Psoas muscle (tissue), 8 donors: ENCODE measurements around the gene LCN10. TPM values are rescaled to one million over a fixed set of nuclear protein-coding genes. Genes with fewer than 3 reads are reported as not detected.

Source experiments
- ATAC-seq, 4 donors: fragments of 200-7000 bp; cut with Tn5 transposase; one replicate each; pipeline ENCODE4 v1.9.1; 2020; ENCODE audit warnings: moderate library complexity in 3 of 4, mild to moderate bottlenecking in 2 of 4
- DNase-seq, 2 donors: peaks; one replicate each; pipeline ENCODE4 v3.0.0-alpha.2; 2020
- H3K27ac ChIP-seq: fragments of 200-600 bp; one replicate; pipeline ENCODE4 v1.8.0; 2022
- H3K27me3 ChIP-seq, 3 donors: fragments of 200-600 bp in 1 of 3; one replicate each; pipeline versions ENCODE4 v1.6.1 to v1.8.0; 2013 to 2022; ENCODE audit warnings: low read length in 2 of 3, mild to moderate bottlenecking in 2 of 3, moderate library complexity in 1 of 3; ENCODE audit not compliant: insufficient read depth in 3 of 3
- H3K36me3 ChIP-seq, 2 donors: fragments of 200-600 bp in 1 of 2; one replicate each; pipeline versions ENCODE4 v1.6.1 to v1.8.0; 2013 to 2022; ENCODE audit warnings: low read depth in 1 of 2, mild to moderate bottlenecking in 1 of 2, moderate library complexity in 1 of 2; ENCODE audit not compliant: insufficient read depth in 1 of 2
- H3K4me1 ChIP-seq: fragments of 200-600 bp; one replicate; pipeline ENCODE4 v1.8.0; 2022
- H3K4me3 ChIP-seq: fragments of 200-600 bp; one replicate; pipeline ENCODE4 v1.8.0; 2022; ENCODE audit warnings: mild to moderate bottlenecking
- H3K9me3 ChIP-seq: fragments of 200-600 bp; one replicate; pipeline ENCODE4 v1.8.0; 2022
- WGBS, 3 donors: extraction: QIAGEN DNeasy Blood & Tissue Kit; methylation state at CpG; one replicate each; pipeline versions ENCODE4 v1.1.6 to v1.1.7; 2013; 5-methylcytosine and 5-hydroxymethylcytosine counted together
- intact Hi-C, 2 donors: fragments of 100-400 bp; cut with DNase I; formaldehyde crosslinking; loops; one replicate each; pipeline versions ENCODE4 v1.11.0 to v1.14.2; 2022
- polyA plus RNA-seq, 3 donors: library from polyadenylated mRNA; stranded (reverse); fragments of 200-250 nt; gene quantifications; one replicate each; pipeline ENCODE4 v1.2.3, GENCODE V29; 2013
- total RNA-seq, 4 donors: library from RNA; stranded (reverse); fragmentation: NEBNext Ultra II Directional in 2 of 4; extraction: Animal tissue kit (Norgen Biotek cat#: 25700) in 2 of 4; gene quantifications; one replicate each; pipeline versions ENCODE4 v1.2.1 to v1.2.4, GENCODE V29; 2021 to 2023
- TF ChIP-seq, protein P1 (sequence below): fragments of 200-600 bp; IDR thresholded peaks from one replicate; pipeline ENCODE4 v1.8.0; 2022; ENCODE audit warnings: antibody characterized with exemption
- donor health status: healthy with polysubstance abuse.
- donor health status: DM: no; HTN: no; CAD: no; lungs with moderate emphysema.
- donor health status: Bipolar disorder and iron deficiency.
- donor health status: healthy.
- donor health status: DM: yes; HTN: yes; CAD: no.
- donor health status: DM: no; HTN: no; CAD: no.
- donor health status: DM: no; HTN: no; CAD: no.
- donor health status: DM: yes; HTN: yes; CAD: no.

Gene LCN10
- total and polyA plus RNA-seq, 7 donors = 3.0 to 4.9 (median 4.0) TPM; not detected in 1

DNA sequence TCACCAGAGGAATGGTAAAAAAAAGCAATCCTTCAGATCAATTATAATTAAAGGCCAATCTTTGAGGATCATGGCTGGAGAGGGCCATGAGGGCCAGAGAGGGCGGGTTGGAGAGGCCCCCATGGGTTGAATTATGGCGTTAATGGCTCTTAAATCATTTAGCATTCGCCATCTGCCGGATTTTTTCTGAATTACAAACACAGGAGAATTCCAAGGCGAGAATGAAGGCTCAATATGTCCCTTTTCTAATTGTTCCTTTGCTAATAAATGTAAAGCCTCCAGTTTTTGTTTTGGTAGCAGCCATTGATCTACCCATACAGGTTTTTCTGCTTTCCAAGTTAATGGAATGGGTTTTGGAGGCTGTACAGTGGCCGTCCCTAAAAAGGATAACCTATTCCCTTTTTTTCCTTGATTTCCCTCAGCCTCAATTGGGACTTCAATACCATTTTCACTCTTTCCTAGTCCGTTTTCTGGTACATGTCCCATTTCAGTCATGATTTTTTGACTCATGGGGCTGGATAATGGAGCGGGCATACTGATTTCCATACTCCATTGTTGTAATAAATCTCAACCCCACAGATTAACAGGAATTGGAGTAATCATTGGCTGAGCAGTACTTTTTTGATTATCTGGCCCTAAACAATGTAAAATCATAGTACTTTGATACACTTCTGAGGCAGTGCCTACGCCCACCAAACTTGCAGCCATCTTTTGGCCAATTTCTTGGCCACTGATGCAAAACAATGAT lies 41.7 kb upstream of the LCN10 start:
- H3K36me3 ChIP-seq = no peaks in the 10 kb centered on the region
- 50 to 64% (median 58%) methylated on average over 9 of the region's 9 CpGs for WGBS, 3 donors
- intact Hi-C loops = loop anchor here (10.0 kb wide), 1 partner anchor 280 kb away; no protein-coding TSS in a partner anchor
- DNase-seq (no peak), ATAC-seq (no peak)
- H3K4me1 ChIP-seq = peaks cover 5% of the 10 kb centered on the region
- H3K27me3 ChIP-seq = no peaks in the 10 kb centered on the region
- H3K27ac ChIP-seq = no peak overlapping the region
- TF ChIP-seq, protein P1, sequence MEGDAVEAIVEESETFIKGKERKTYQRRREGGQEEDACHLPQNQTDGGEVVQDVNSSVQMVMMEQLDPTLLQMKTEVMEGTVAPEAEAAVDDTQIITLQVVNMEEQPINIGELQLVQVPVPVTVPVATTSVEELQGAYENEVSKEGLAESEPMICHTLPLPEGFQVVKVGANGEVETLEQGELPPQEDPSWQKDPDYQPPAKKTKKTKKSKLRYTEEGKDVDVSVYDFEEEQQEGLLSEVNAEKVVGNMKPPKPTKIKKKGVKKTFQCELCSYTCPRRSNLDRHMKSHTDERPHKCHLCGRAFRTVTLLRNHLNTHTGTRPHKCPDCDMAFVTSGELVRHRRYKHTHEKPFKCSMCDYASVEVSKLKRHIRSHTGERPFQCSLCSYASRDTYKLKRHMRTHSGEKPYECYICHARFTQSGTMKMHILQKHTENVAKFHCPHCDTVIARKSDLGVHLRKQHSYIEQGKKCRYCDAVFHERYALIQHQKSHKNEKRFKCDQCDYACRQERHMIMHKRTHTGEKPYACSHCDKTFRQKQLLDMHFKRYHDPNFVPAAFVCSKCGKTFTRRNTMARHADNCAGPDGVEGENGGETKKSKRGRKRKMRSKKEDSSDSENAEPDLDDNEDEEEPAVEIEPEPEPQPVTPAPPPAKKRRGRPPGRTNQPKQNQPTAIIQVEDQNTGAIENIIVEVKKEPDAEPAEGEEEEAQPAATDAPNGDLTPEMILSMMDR = peak; percentile 39
- H3K4me3 ChIP-seq = no peak overlapping the region
- no peaks in the 10 kb centered on the region for H3K9me3 ChIP-seq

GRCh38 chr9:136782452-136782851 lies 39.7 kb upstream of the LCN10 start:
- H3K4me3 ChIP-seq = no peak overlapping the region
- no peaks in the 10 kb centered on the region for H3K9me3 ChIP-seq
- H3K27me3 ChIP-seq = no peaks in the 10 kb centered on the region
- no peak for DNase-seq
- intact Hi-C loops = loop anchor here (10.0 kb wide), 1 partner anchor 282 kb away; no protein-coding TSS in a partner anchor
- no peak overlapping the region for H3K27ac ChIP-seq
- H3K4me1 ChIP-seq = peaks cover 1% of the 10 kb centered on the region
- WGBS, 3 donors = 79 to 89% (median 84%) methylated on average over 3 of the region's 3 CpGs
- H3K36me3 ChIP-seq = no peaks in the 10 kb centered on the region
- TF ChIP-seq, protein P1 = no peak
- ATAC-seq = no peak

GRCh38 chr9:136779808-136780207 lies 37.1 kb upstream of the LCN10 start:
- H3K27ac ChIP-seq = no peak overlapping the region
- TF ChIP-seq, protein P1 = no peak
- 55 to 66% (median 57%) methylated on average over 5 of the region's 5 CpGs for WGBS, 3 donors
- no peak for DNase-seq
- no peaks in the 10 kb centered on the region for H3K27me3 ChIP-seq
- intact Hi-C loops = loop anchor here (10.0 kb wide), 1 partner anchor 285 kb away; no protein-coding TSS in a partner anchor
- ATAC-seq = no peak
- no peaks in the 10 kb centered on the region for H3K9me3 ChIP-seq
- H3K4me1 ChIP-seq = no peaks in the 10 kb centered on the region
- H3K4me3 ChIP-seq = no peak overlapping the region
- H3K36me3 ChIP-seq = no peaks in the 10 kb centered on the region

DNA sequence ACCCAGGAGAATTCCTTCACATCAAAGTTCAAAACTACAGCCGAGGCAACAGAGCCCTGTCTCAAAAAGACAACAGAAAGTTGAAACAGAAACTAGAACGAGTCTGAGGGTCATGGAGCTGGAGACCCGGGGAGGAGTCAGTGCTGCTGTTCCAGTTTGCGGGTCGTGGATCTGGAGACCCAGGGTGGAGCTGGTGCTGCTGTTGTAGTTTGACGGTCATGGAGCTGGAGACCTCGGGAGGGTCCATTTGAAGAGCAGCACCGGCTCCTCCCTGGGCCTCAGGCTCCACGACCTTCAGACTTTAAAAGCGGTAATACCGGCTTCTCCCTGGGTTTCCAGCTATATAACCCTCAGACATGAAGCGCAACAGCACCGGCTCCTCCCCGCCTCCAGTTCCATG lies 34.6 kb upstream of the LCN10 start:
- intact Hi-C loops = no loop called here
- DNase-seq (peak in 1 of 2 donors; percentile 41), ATAC-seq (no peak)
- H3K9me3 ChIP-seq = no peaks in the 10 kb centered on the region
- no peak overlapping the region for H3K27ac ChIP-seq
- no peaks in the 10 kb centered on the region for H3K4me1 ChIP-seq
- TF ChIP-seq, protein P1 = no peak
- no peak overlapping the region for H3K4me3 ChIP-seq
- H3K36me3 ChIP-seq = no peaks in the 10 kb centered on the region
- H3K27me3 ChIP-seq = no peaks in the 10 kb centered on the region
- WGBS, 3 donors = 77 to 86% (median 80%) methylated on average over 14 of the region's 14 CpGs
